A673 (cell line): ENCODE measurements around the gene BEST1. TPM values are rescaled to one million over a fixed set of nuclear protein-coding genes. Genes with fewer than 3 reads are reported as not detected.

ENCODE experiments used
- BruUV-seq: library from RNA; stranded (reverse); fragments of 400-500 nt; replicated peaks from 2 replicates; lab custom pipeline; 2021; lab: Mats Ljungman, UMichigan
- CTCF ChIA-PET: fragments of 300-600 bp; sonication (Branson Sonifier 250); formaldehyde crosslinking; loops from one replicate; lab custom pipeline; 2022; ENCODE audit warnings: antibody characterized with exemption; lab: Charles Lee
- POLR2A ChIA-PET: fragments of 300-600 bp; sonication (Branson Sonifier 250); formaldehyde crosslinking; loops from one replicate; lab custom pipeline; 2022; ENCODE audit warnings: antibody characterized with exemption; ENCODE audit not compliant: low non-redundant PET; lab: Charles Lee
- DNase-seq: peaks from one replicate; pipeline ENCODE4 v3.0.0-alpha.2; 2015; ENCODE audit warnings: low spot score
- H3K27ac ChIP-seq: fragments of 200-600 bp; sonication (generic); 2 replicates; pipeline ENCODE4 v1.5.1; 2016; ENCODE audit warnings: mixed run types, low read depth, mild to moderate bottlenecking, mixed read lengths, antibody characterized with exemption, low read length; ENCODE audit not compliant: poor library complexity, severe bottlenecking
- H3K27me3 ChIP-seq: fragments of 200-600 bp; sonication (generic); replicated peaks from 2 replicates; pipeline ENCODE4 v1.6.1; 2017; ENCODE audit warnings: mixed run types, low read depth, mild to moderate bottlenecking, mixed read lengths, antibody characterized with exemption, low read length; ENCODE audit not compliant: insufficient read depth, poor library complexity
- H3K36me3 ChIP-seq: fragments of 200-600 bp; sonication (generic); 2 replicates; pipeline ENCODE4 v1.6.1; 2016; ENCODE audit warnings: mixed run types, mild to moderate bottlenecking, mixed read lengths, antibody characterized with exemption, low read length; ENCODE audit not compliant: insufficient read depth, poor library complexity, severe bottlenecking
- H3K4me1 ChIP-seq: fragments of 200-600 bp; sonication (generic); 2 replicates; pipeline ENCODE4 v1.6.1; 2017; ENCODE audit warnings: mixed run types, mild to moderate bottlenecking, mixed read lengths, antibody characterized with exemption, low read length; ENCODE audit not compliant: insufficient read depth, poor library complexity, severe bottlenecking
- H3K4me3 ChIP-seq: fragments of 200-600 bp; sonication (generic); 2 replicates; pipeline ENCODE4 v1.5.1; 2016; ENCODE audit warnings: low read depth, mixed run types, mild to moderate bottlenecking, mixed read lengths, low read length; ENCODE audit not compliant: poor library complexity, severe bottlenecking
- H3K9me3 ChIP-seq: fragments of 200-600 bp; sonication (generic); 2 replicates; pipeline ENCODE4 v1.6.1; 2016; ENCODE audit warnings: mixed run types, low read depth, mild to moderate bottlenecking, mixed read lengths, antibody characterized with exemption, low read length; ENCODE audit not compliant: poor library complexity, severe bottlenecking
- CTCF ChIP-seq: fragments of 300-800, 200-600 bp; sonication (generic); conservative IDR thresholded peaks from 2 replicates; pipeline ENCODE4 v1.5.1; 2017; ENCODE audit warnings: low read depth, mild to moderate bottlenecking, antibody characterized with exemption, low read length, moderate library complexity, mixed read lengths
- EZH2 ChIP-seq: fragments of 200-600 bp; sonication (generic); IDR thresholded peaks from 2 replicates; pipeline ENCODE4 v1.6.1; 2017; ENCODE audit warnings: borderline replicate concordance, low read depth, mild to moderate bottlenecking, mixed read lengths, antibody characterized with exemption, low read length; ENCODE audit not compliant: poor library complexity, severe bottlenecking
- intact Hi-C: fragments of 100-400 bp; cut with micrococcal nuclease; formaldehyde crosslinking; loops from one replicate; pipeline ENCODE4 v1.10.0; 2022; ENCODE audit not compliant: unreplicated experiment
- total RNA-seq: library from RNA; stranded (reverse); gene quantifications from 2 replicates; pipeline ENCODE4 v1.2.3, GENCODE V29; 2021

The BEST1 gene
- total RNA-seq, 1 experiment from 2014 or later: 5.3 TPM

GRCh38 chr11:61968758-61969390, 18.7 kb downstream of the BEST1 start:
- TSS peak; percentile 59 for BruUV-seq
- Histone ChIP-seq H3K4me1 (peaks cover 61% of the 10 kb centered on the region), H3K36me3 (peaks cover 27% of the 10 kb centered on the region), H3K27me3 (no peaks in the 10 kb centered on the region), H3K9me3 (no peaks in the 10 kb centered on the region), H3K27ac (peak overlapping the region; percentile 98), H3K4me3 (peak overlapping the region; percentile 90)
- ChIA-PET POLR2A (interaction anchor here (0.6 to 2.2 kb wide), 3 partner anchors 19 to 21 kb away, joined by 3 to 28 read pairs (median 11); partner anchors contain the start of gene BEST1), CTCF (no interaction called here)
- intact Hi-C loops: loop anchor here (5.0 kb wide), 1 partner anchor 113 kb away; no protein-coding TSS in a partner anchor
- DNase-seq: no peak
- TF ChIP-seq CTCF (no peak), EZH2 (no peak)

- Histone ChIP-seq H3K27ac (peak overlapping the region; percentile 20), H3K4me1 (peaks cover 56% of the 10 kb centered on the region), H3K27me3 (no peaks in the 10 kb centered on the region), H3K4me3 (no peak overlapping the region), H3K9me3 (no peaks in the 10 kb centered on the region), H3K36me3 (peaks cover 22% of the 10 kb centered on the region)
- BruUV-seq: no TSS peak
- DNase-seq: no peak
- CTCF ChIA-PET: no interaction called here
- intact Hi-C loops: loop anchor here (5.0 kb wide), 1 partner anchor 113 kb away; no protein-coding TSS in a partner anchor
- POLR2A ChIA-PET: interaction anchor here (2.2 kb wide), 1 partner anchor 20 kb away, joined by 28 read pairs; the partner anchor contains the start of gene BEST1
- TF ChIP-seq EZH2: no peak
- no peak for TF ChIP-seq CTCF
These were observed 19.2 kb downstream of the BEST1 start for GRCh38 chr11:61969391-61969758.

- no TSS peak for BruUV-seq
- H3K4me3 ChIP-seq: no peak overlapping the region
- CTCF ChIA-PET: no interaction called here
- no peak for TF ChIP-seq EZH2
- no peak for TF ChIP-seq CTCF
- intact Hi-C loops: loop anchor here (5.0 kb wide), 1 partner anchor 112 kb away; no protein-coding TSS in a partner anchor
- DNase-seq: peak; percentile 73
- H3K27ac ChIP-seq: peak overlapping the region; percentile 20
- POLR2A ChIA-PET: interaction anchor here (0.6 kb wide), 1 partner anchor 19 kb away, joined by 3 read pairs; no protein-coding TSS in a partner anchor
- H3K27me3 ChIP-seq: no peaks in the 10 kb centered on the region
- no peaks in the 10 kb centered on the region for H3K9me3 ChIP-seq
- peaks cover 51% of the 10 kb centered on the region for H3K4me1 ChIP-seq
- H3K36me3 ChIP-seq: peaks cover 15% of the 10 kb centered on the region
These were observed 19.9 kb downstream of the BEST1 start for GRCh38 chr11:61969838-61970662.
